ENCODE data around the gene TWSG1.
A peak's percentile ranks its signal among the peaks of the same experiment; 100 is the strongest.

The TWSG1 gene

DNA sequence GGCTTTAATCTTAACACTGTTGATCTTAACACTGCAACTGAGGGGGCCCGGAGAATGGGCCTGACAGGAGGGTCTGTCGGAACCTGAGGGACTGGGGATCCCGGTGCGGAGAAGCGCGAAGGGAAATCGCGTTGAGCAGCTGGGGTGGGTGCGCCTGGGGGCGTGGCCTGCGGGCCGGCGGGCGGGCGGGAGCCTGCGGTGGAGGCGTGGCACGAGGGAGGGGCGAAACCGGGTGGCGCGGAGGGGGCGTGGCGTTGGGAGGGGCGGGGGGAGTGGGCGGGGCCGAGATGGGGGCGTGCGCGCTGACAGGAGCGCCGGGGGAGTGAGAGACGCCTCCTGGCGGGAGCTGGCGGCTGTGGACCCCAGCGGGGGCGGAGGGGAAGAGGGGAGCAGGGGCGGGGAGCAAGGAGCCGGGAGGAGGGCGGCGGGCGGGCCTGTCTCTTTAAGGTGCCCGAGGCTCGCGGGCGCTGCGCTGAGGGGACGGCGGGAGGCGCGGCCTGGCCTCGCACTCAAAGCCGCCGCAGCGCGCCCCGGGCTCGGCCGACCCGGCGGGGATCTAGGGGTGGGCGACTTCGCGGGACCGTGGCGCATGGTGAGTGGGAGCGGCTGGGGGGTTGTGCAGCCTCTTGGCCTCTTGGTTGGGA is at the start of gene TWSG1:
TWSG1 (plus strand) TSS at position 445 of the 644 bp plus-strand sequence. CDS start 2,457 bp downstream, outside the sequence.
- DNase-seq = peak; percentile 85 to 94

DNA sequence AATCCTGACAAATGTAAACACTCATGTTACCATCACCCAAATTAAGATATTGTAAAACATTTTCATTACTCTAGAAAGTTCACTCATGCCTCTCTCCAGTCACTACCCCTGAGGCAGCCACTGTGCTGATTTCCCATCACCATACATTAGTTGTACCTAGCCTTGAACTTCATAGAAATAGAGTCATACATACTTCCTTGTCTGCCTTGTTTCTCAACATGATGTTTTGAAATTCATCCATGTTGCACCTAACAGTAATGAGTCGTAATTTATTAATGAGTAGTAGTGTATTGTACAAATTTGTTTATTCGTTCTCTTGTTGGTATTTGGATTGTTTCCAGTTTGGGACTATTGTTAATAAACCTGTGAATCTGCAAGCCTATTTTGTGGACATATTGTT is 49.0 kb upstream of the TWSG1 start:
- no peak for DNase-seq

DNA sequence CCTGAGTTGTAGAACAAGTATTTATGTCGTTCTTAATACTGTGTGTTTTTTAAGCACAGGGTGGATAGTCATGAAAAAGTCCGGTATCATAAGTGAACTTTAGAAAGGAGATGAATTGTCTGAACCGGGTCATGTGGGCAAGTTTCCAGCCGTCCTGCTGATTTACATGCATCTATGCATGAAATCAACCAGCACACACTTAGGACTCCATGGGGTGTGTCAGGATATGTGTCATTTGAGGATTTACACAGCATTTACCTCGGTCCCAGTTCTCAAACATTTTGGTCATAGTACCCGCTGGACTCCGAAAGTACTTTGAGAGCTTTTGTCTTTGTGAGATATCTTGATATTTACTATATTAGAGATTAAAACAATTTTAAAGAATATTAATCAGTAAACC is 47.5 kb upstream of the TWSG1 start:
- DNase-seq = no peak

DNA sequence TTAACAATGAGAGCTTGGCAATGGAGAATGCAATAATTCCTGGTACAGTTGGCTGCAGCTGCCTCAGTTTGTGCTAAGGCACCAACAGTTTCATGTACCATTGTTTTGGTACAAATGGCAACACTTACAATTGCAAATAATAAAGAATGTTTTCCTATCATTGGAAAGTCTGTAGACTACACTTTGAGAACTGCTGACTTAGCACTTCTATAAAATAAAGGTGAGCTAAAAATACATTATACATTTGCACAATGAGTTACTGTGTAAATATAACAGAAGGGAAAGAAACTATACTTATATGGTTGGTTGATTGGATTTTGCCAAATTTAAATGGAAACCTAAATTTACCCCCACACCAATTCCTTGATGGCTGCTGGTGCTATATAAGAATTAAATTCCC is 44.9 kb upstream of the TWSG1 start:
- no peak for DNase-seq

DNA sequence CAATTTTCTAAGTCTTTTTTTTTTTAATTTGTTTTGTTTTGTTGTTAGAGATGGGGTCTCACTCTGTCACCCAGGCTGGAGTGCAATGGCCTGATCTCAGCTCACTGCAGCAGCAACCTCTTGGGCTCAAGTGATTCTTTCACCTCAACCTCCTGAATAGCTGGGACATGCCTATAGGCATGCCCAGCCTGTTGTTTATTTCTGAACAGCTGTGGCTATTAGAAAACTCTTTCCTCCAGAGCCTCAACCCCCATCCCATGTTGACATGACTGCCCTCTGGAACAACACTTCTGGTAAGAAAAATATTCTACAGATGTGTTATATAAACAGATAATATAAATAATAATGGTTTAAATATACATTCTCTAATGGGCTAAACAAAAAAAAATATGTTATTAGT is 44.4 kb upstream of the TWSG1 start:
- DNase-seq = no peak

DNA sequence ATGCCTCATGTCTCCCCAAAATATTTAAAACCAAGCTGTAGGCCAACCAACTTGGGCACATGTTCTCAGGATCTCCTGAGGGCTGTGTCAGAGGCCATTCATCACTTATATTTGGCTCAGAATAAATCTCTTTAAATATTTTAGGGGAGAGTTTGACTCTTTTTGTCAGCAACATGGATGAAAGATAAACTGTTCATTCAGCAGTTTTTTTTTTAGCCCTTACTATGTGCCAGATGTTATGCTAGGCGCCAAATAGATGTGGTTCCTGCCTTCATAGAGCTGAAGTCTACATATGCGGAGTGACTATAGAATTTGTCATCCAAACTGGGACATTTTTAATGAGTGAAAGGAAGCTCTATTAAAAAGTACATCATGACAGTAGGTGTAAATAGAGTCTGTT is 42.5 kb upstream of the TWSG1 start:
- no peak for DNase-seq

DNA sequence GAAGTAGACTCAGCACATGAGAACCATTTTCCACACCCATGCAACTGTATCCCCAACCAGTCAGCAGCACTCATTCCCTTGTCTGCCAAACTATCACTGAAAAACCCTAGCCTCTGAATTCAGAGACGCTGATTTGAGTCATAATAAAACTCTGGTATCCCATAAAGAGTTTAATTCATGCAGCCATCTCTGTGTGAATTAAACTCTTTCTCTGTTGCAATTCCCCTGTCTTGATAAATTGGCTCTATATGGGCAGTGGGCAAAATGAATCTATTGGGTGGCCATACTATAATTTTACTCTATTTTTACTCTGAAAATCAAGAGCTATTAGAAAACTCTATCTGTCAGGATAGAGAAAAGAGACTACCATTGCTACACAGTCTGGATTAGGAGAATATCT is 40.6 kb upstream of the TWSG1 start:
- no peak for DNase-seq

DNA sequence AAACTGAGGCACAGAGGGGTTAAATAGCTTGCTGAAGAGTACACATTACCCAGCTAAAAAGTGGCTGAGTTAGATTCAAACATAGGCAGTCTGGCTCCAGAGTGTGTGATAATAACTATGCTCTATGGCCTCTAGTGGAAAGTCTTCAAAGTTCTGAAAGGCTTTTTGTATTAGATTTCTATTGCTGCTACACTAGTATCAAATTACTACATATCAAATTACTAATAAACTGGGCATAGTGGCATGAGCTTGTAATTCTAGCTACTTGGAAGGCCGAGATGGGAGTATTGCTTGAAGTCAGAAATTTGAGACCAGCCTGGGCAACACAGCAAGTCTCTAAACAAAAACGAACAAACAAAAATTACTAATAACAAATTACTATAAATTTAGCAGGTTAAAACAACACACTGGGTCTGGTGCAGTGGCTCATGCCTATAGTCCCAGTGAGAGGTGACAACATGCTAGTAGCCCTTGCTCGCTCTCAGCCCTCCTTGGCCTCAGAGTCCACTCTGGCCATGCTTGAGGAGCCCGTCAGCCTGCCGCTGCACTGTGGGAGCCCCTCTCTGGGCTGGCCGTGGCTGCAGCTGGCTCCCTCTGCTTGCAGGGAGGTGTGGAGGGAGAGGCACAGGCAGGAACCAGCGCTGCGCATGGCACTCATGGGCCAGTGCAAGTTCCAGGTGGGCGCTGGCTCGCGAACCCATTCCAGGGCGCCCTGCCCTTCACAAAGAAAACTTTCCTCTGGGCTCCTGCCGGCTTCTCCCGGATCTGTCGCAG is 38.2 kb upstream of the TWSG1 start:
- no peak for DNase-seq

DNA sequence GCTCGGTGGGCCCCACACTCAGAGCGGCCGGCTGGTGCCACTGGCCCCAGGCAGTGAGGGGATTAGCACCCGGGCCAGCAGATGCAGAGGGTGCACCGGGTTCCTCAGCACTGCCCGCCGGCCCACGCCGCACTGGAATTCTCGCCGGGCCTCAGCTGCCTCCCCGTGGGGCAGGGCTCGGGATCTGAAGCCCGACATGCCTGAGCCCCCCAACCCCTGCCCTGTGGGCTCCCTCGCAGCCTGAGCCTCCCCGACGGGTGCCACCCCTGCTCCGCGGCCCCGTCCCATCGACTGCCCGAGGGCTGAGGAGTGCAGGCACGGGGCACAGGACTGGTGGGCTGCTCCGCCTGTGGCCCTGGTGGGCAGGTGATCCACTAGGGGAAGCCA is 37.6 kb upstream of the TWSG1 start:
- no peak for DNase-seq

DNA sequence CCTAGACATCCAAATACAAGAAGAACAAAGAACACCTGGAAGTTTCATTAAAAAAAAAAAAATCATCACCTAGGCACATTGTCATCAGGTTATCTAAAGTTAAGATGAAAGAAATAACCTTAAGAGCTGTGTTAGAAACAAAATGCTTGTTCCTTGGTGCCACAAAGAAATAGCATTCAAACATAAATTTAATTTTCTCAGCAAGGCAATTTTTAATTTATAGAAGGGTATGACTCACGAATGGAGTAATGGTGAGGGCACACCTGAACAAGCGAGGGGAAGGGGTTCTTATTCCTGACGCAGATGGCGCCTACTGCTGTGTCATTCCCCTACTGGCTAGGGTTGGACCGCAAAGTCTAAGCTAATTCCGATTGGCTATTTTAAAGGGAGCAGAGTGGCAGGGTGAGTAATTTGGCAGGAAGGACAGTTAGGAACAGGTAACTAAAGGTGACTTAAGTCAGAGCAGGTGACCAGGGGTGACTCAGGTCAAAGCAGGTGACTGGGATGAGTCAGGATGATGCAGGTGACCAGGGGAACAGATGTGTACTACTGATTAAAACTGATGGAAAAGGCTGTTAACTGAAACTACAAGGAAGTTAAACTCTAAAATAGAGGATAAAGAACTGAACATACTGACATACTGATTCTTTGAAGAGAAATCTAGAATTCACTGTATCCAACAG is 30.0 kb upstream of the TWSG1 start:
- no peak for DNase-seq

DNA sequence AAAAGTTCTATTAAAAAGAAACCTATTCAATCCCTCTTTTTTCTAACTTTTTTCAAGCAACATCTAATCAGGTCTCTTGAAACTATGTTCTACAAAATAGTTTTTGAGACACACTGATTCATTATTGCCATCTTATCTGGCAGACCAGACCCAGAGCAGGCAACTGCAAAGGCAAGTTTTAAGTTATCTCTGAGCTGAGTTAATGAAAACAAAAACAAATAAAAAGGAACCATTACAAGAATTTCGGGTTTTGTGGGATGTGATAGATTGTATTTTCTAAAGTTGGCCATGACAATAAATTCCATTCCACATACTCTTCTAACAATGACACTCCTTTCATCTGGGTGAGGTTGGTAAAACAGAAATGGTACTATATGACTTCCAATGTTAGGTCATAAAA is 15.2 kb upstream of the TWSG1 start:
- no peak for DNase-seq

DNA sequence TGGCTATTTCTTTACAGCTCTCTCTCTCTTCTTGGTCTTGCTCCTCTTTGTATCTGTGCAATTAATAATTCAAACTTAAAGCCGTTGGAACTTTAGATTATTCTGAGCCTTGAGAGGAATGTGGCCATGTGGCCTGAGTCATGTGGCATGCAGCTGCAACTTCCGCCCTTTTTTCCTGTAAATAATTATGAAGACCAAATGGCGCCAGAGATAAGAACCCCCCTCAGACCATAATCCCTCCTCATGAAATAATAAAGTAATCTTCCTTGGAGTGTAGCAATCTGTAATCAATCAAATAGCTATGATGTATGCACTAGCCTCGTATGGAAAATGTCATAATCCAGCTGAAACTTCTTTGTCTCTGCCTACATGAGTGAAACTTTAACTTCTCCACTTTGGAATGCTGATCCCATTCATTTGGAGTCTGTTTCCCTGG is 13.5 kb upstream of the TWSG1 start:
- DNase-seq = no peak

DNA sequence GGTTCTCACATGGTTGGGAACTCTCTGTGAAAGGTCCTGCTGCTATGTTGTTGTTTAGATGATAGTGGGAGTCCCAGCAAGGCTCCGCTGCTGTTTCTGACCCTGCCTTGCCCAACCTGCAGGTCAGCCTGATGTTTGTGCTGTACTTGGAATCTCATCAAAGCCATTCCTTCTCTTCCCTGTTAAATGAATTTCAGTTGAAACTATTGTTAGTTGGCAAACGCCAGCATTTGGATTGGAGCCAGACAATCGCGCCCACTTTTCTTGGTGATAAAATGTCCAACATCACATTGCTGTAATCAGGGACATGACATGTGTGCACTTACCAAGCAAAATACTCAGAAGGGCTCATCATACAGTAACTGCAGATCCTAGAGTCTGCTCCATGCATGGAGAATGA is 12.8 kb upstream of the TWSG1 start:
- no peak for DNase-seq

DNA sequence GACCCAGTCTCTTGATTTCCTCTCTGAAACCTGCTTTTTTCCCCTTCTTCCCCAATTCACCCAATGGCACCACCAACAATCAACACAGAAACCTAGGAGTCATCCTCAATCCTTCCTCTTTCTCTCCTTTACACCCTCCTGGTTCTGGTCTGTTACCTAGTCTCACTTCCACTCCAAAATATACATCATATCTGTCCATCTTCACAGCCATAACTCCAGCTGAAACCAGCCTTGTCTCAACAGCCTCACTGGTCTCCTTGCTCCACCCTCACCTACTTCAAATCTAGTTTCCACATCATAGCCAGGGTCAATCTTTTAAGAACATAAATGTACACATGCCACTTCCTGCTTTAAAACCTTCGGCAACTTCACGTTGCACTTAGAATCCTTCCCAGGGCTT is 11.8 kb upstream of the TWSG1 start:
- DNase-seq = no peak

DNA sequence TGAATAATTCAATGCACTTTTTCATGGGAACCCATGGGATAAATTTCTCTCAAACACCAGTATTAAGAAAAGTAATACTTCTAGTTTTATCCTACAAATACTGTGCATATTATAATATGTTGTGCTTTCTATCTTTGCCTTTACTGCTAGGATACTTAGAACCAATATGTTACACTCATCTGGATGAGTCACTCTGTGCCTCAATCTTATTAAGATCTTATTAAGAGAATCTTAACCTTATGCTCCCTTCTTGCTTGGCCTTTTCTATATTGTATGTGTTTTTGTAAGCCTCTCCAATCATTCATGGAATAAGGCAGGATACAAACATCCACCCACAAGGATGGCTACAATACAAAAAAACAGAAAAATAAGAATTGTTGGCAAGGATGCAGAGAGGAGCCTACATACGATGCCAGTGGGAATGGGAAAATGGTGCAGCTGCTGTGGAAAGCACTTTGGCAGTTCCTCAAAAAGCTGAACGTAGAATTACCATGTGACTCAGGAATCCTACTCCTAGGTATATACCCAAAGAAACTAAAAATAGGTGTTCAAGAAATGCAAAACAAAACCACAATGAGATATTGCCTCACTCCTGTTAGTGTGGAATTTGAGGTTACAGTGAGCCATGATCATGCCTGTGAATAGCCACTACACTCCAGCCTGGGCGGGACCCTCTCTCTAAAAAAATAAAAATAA is 10.7 kb upstream of the TWSG1 start:
- DNase-seq = no peak

DNA sequence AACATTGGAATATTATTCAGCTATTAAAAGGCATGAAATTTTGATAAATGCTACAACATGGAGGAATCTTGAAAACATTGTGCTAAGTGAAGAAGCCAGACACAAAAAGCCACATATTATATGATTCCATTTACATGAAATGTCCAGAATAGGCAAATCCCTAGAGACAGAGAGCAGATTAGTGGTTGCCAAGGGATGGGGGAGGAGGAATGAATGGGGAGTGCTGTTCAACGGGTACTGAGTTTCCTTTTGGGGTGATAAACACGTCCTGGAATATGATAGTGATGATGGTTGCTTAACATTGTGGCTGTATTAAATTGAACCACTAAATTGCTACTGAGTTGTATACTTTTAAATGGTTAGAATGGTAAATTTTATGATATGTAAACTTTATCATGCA is 8.9 kb upstream of the TWSG1 start:
- no peak for DNase-seq

DNA sequence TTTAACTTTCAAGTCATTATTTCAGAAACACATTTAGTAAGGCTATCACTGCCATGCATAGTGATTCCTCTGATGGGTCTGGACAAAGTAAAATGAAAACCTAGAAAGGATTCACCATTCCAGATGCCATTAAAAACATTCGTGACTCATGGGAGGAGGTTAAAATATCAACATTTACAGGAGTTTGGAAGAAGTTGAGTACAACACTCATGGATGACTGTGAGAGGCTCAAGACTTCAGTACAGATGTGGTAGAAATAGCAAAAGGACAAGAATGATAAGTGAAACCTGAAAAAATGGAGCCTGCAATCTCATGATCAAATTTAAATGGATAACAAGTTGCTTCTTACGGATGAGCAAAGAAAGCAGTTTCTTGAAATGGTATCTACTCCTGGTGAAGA is 5.8 kb upstream of the TWSG1 start:
- DNase-seq = no peak

DNA sequence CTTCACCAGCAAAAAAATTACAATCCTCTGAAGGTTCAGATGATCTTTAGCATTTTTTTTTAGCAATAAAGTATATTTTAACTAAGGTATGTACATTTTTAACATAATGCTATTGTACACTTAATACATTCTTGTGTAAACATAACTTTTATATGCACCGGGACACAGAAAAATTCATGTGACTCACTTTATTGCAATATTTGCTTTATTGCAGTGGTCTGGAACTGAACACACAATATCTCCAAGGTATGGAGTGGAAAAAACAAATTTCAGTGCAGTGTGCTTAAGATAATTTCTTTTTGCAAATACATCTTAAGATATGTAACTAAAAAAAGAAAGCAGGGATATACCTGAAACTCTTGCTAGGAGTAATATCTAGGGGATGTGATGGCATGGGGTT is 5.1 kb upstream of the TWSG1 start:
- DNase-seq = no peak

DNA sequence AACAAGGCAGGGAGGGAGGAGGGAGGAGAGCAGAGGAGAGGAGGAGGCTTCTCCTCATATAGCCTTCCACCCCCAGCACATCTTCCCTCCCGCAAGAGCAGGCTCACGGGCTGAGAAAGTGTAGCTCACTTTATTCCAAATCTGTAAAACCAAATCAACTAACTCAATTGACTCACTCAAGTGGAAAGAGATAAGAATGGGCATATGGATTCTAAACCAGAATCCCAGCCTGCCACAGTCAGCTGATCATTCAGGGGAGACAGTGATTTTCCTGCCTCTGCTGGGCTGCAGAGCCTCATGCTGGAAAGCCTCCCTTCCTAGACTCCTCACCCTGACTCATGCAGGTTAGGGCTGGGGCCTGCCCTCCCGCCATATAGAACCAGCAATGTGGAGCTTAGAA is 4.2 kb upstream of the TWSG1 start:
- DNase-seq = no peak

DNA sequence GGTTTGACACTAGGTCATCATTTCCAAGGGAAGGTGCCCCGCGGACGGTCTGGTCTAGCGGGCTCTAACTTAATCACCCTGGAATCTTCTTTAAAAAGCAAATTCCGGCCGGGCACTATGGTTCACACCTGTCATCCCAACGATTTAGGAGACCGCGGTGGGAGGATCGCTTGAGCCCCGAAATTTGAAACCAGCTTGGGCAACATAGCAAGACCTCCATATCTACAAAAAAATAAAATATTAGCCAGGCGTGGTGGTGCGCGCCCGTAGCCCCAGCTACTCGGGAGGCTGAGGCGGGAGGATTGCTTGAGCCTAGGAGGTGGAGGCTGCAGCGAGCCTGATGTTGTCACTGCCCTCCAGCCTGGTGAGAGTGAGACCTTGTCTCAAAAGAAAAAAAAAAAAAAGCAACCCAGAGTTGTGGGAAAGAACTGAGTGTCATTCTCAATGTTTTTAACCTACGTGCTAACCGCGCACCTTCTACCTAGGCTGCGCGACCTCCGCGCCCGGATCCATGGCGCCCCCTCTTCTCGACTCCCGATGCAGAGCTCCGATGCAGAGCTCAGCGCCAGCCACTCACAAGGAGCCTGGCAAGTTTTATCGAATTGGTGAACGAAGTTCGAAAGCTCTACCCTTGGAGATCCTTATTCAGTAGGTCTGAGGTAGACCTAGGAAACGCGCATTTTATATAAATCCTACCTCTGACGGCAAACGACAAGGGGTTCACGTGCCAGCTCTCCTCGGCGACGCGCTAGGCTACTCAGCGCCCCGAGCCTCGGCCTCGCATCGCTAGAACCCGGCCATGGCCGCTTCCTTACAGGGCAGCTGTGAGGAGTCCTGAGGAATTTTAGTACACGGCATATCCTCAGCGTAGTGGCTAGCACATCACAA is 888 bp upstream of the TWSG1 start:
- DNase-seq = peak in 1 of 2 donors; percentile 9

DNA sequence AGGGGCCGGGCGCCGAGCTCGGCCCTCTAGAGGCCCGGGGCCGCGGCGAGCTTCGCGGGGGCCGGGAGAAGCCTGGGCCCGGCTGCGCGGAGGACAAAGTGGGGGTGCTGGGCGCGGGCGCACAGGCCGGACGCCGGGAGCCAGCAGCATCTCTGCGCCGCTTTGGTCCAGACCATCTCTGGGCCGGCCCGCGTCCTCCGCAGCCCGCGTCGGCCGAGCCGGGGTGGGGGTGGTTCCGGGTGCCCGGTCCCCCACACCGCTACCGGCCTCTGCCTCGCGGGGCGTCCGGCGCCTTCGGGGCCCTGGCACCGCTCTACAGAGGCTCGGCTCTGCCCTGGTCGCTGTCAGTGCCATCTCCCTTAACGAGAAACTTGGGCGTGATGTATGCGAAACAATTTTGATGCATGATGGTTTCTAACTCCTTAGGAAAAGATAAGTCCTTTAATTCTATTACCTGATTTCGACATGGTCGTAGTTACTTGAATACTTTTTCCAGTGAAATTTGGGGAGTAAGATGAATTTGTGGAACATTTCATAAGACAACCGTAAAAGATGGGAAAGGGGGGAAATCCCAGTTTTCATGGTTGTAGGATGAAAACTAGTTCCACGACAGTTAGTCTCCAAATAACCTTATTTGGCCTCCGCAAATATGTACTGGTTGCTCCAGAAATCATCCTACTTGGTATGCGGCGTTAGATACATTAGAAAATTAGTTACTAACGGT is 562 bp downstream of the TWSG1 start:
- DNase-seq = peak; percentile 12 to 16

DNA sequence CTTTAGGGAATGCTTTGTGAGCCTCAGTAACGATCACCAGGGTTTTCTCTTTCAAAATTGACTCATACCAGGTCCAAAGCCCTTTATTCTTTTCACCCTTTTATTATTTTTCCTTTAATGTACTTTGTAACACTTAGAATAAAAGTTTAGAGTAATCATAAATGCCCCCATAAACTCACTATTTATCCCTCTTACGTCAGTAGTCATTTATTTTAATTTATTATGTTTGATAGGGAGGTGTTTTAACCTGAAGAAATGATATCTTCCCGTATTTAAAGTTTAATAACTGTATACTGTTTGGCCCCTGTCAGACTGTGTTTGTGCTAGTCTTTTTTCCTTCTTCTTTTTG is 1.1 kb downstream of the TWSG1 start:
- DNase-seq = no peak
